ENCODE results near the gene KHDC3L.

DNA sequence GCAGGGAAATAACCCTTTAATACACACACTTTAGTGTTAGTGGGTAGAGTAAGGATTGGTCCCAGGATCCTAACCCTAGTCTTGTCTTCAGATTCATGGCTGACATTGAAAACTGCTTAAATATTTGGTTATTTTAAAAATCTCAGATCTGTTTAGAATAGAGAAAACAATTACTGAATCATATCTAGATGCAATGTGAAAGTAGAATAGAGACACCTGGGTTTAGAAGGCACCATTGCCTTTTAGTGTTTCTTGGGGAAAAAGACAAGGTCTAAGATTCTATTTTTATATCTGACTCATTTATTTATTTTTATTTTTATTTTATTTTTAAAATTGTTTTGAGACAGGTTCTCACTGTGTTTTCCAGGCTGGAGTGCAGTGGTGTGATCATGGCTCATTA, 38.2 kb downstream of the KHDC3L start:
- TF ChIP-seq, protein P1, sequence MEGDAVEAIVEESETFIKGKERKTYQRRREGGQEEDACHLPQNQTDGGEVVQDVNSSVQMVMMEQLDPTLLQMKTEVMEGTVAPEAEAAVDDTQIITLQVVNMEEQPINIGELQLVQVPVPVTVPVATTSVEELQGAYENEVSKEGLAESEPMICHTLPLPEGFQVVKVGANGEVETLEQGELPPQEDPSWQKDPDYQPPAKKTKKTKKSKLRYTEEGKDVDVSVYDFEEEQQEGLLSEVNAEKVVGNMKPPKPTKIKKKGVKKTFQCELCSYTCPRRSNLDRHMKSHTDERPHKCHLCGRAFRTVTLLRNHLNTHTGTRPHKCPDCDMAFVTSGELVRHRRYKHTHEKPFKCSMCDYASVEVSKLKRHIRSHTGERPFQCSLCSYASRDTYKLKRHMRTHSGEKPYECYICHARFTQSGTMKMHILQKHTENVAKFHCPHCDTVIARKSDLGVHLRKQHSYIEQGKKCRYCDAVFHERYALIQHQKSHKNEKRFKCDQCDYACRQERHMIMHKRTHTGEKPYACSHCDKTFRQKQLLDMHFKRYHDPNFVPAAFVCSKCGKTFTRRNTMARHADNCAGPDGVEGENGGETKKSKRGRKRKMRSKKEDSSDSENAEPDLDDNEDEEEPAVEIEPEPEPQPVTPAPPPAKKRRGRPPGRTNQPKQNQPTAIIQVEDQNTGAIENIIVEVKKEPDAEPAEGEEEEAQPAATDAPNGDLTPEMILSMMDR (IDR thresholded peaks at IDR 0.05; ENCODE audit: low read length): no peak
- no peak for TF ChIP-seq EZH2 (IDR thresholded peaks at IDR 0.05; ENCODE audit: borderline replicate concordance, low read length)
